A673 (cell line): ENCODE measurements around the gene ZNF565. TPM values are rescaled to one million over a fixed set of nuclear protein-coding genes. Genes with fewer than 3 reads are reported as not detected.
"Not testable (repeated sequence)": the region's sequence is repeated elsewhere in the genome, so short reads cannot be mapped to it uniquely, and the experiment has no call there.

Experiments
- BruUV-seq: library from RNA; stranded (reverse); fragments of 400-500 nt; replicated peaks from 2 replicates; lab custom pipeline; 2021; lab: Mats Ljungman, UMichigan
- CTCF ChIA-PET: fragments of 300-600 bp; sonication (Branson Sonifier 250); formaldehyde crosslinking; loops from one replicate; lab custom pipeline; 2022; ENCODE audit warnings: antibody characterized with exemption; lab: Charles Lee
- POLR2A ChIA-PET: fragments of 300-600 bp; sonication (Branson Sonifier 250); formaldehyde crosslinking; loops from one replicate; lab custom pipeline; 2022; ENCODE audit warnings: antibody characterized with exemption; ENCODE audit not compliant: low non-redundant PET; lab: Charles Lee
- DNase-seq: peaks from one replicate; pipeline ENCODE4 v3.0.0-alpha.2; 2015; ENCODE audit warnings: low spot score
- H3K27ac ChIP-seq: fragments of 200-600 bp; sonication (generic); 2 replicates; pipeline ENCODE4 v1.5.1; 2016; ENCODE audit warnings: mixed run types, low read depth, mild to moderate bottlenecking, mixed read lengths, antibody characterized with exemption, low read length; ENCODE audit not compliant: poor library complexity, severe bottlenecking
- H3K27me3 ChIP-seq: fragments of 200-600 bp; sonication (generic); replicated peaks from 2 replicates; pipeline ENCODE4 v1.6.1; 2017; ENCODE audit warnings: mixed run types, low read depth, mild to moderate bottlenecking, mixed read lengths, antibody characterized with exemption, low read length; ENCODE audit not compliant: insufficient read depth, poor library complexity
- H3K36me3 ChIP-seq: fragments of 200-600 bp; sonication (generic); 2 replicates; pipeline ENCODE4 v1.6.1; 2016; ENCODE audit warnings: mixed run types, mild to moderate bottlenecking, mixed read lengths, antibody characterized with exemption, low read length; ENCODE audit not compliant: insufficient read depth, poor library complexity, severe bottlenecking
- H3K4me1 ChIP-seq: fragments of 200-600 bp; sonication (generic); 2 replicates; pipeline ENCODE4 v1.6.1; 2017; ENCODE audit warnings: mixed run types, mild to moderate bottlenecking, mixed read lengths, antibody characterized with exemption, low read length; ENCODE audit not compliant: insufficient read depth, poor library complexity, severe bottlenecking
- H3K4me3 ChIP-seq: fragments of 200-600 bp; sonication (generic); 2 replicates; pipeline ENCODE4 v1.5.1; 2016; ENCODE audit warnings: low read depth, mixed run types, mild to moderate bottlenecking, mixed read lengths, low read length; ENCODE audit not compliant: poor library complexity, severe bottlenecking
- H3K9me3 ChIP-seq: fragments of 200-600 bp; sonication (generic); 2 replicates; pipeline ENCODE4 v1.6.1; 2016; ENCODE audit warnings: mixed run types, low read depth, mild to moderate bottlenecking, mixed read lengths, antibody characterized with exemption, low read length; ENCODE audit not compliant: poor library complexity, severe bottlenecking
- EZH2 ChIP-seq: fragments of 200-600 bp; sonication (generic); IDR thresholded peaks from 2 replicates; pipeline ENCODE4 v1.6.1; 2017; ENCODE audit warnings: borderline replicate concordance, low read depth, mild to moderate bottlenecking, mixed read lengths, antibody characterized with exemption, low read length; ENCODE audit not compliant: poor library complexity, severe bottlenecking
- intact Hi-C: fragments of 100-400 bp; cut with micrococcal nuclease; formaldehyde crosslinking; loops from one replicate; pipeline ENCODE4 v1.10.0; 2022; ENCODE audit not compliant: unreplicated experiment
- total RNA-seq: library from RNA; stranded (reverse); gene quantifications from 2 replicates; pipeline ENCODE4 v1.2.3, GENCODE V29; 2021
- TF ChIP-seq, protein P1 (sequence below): fragments of 300-800, 200-600 bp; sonication (generic); conservative IDR thresholded peaks from 2 replicates; pipeline ENCODE4 v1.5.1; 2017; ENCODE audit warnings: low read depth, mild to moderate bottlenecking, antibody characterized with exemption, low read length, moderate library complexity, mixed read lengths

ZNF565 gene
- total RNA-seq, 1 experiment from 2014 or later, result 7.2 TPM

DNA sequence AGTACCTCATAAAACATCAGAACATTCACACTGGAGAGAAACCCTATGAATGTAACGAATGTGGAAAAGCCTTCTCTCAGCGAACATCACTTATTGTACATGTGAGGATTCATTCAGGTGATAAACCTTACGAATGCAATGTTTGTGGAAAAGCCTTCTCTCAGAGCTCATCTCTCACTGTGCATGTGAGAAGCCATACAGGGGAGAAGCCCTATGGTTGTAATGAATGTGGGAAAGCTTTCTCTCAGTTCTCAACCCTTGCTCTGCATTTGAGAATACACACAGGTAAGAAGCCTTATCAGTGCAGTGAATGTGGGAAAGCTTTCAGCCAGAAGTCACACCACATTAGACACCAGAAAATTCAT is 22.5 kb upstream of the ZNF565 start:
- Histone ChIP-seq H3K36me3 (peaks cover 77% of the 10 kb centered on the region), H3K27ac (no peak overlapping the region), H3K4me3 (no peak overlapping the region), H3K4me1 (peaks cover 7% of the 10 kb centered on the region), H3K9me3 (peaks cover 49% of the 10 kb centered on the region), H3K27me3 (no peaks in the 10 kb centered on the region)
- ChIA-PET POLR2A (no interaction called here), CTCF (no interaction called here)
- DNase-seq, result no peak
- intact Hi-C loops, result no loop called here
- TF ChIP-seq, protein P1, sequence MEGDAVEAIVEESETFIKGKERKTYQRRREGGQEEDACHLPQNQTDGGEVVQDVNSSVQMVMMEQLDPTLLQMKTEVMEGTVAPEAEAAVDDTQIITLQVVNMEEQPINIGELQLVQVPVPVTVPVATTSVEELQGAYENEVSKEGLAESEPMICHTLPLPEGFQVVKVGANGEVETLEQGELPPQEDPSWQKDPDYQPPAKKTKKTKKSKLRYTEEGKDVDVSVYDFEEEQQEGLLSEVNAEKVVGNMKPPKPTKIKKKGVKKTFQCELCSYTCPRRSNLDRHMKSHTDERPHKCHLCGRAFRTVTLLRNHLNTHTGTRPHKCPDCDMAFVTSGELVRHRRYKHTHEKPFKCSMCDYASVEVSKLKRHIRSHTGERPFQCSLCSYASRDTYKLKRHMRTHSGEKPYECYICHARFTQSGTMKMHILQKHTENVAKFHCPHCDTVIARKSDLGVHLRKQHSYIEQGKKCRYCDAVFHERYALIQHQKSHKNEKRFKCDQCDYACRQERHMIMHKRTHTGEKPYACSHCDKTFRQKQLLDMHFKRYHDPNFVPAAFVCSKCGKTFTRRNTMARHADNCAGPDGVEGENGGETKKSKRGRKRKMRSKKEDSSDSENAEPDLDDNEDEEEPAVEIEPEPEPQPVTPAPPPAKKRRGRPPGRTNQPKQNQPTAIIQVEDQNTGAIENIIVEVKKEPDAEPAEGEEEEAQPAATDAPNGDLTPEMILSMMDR, result no peak
- no peak for TF ChIP-seq EZH2
- BruUV-seq, result no TSS peak

DNA sequence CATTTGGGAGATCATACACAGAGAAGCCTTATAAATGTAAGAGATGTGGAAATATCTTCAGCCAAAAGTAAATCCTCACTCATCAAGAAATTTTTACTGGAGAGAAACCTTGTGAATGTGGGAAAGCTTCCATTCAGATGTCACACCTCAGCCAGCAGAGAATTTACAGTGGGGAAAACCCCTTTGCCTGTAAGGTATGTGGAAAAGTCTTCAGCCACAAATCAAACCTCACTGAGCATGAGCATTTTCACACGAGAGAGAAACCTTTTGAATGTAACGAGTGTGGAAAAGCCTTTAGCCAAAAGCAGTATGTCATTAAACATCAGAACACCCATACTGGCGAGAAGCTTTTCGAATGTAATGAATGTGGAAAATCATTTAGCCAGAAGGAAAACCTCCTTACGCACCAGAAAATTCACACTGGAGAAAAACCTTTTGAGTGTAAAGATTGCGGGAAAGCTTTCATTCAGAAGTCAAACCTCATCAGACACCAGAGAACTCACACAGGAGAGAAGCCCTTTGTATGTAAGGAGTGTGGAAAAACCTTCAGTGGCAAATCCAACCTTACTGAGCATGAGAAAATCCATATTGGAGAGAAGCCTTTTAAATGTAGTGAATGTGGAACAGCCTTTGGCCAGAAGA is 22.0 kb upstream of the ZNF565 start:
- H3K4me3 ChIP-seq, result no peak overlapping the region
- H3K36me3 ChIP-seq, result peaks cover 82% of the 10 kb centered on the region
- H3K27ac ChIP-seq, result no peak overlapping the region
- no peaks in the 10 kb centered on the region for H3K27me3 ChIP-seq
- no peak for TF ChIP-seq EZH2
- TF ChIP-seq, protein P1, result no peak
- CTCF ChIA-PET, result no interaction called here
- H3K4me1 ChIP-seq, result peaks cover 7% of the 10 kb centered on the region
- DNase-seq, result no peak
- peaks cover 49% of the 10 kb centered on the region for H3K9me3 ChIP-seq
- POLR2A ChIA-PET, result no interaction called here
- no TSS peak for BruUV-seq
- intact Hi-C loops, result no loop called here

DNA sequence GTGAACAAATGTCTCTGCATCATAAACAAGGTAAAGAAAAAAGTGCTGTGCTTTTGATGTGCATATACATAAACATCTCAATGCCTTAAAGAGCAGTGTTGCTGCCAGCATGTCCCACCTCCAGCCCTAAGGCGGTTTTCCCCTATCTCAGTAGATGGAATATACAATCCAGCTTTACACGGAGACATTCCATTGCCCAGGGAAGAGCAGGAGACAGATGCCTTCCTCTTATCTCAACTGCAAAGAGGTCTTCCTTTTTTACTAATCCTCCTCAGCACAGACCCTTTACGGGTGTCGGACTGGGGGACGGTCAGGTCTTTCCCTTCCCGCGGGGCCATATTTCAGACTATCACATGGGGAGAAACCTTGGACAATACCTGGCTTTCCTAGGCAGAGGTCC is 19.2 kb upstream of the ZNF565 start:
- H3K4me3 ChIP-seq, BruUV-seq, H3K27me3 ChIP-seq, CTCF ChIA-PET, H3K27ac ChIP-seq, intact Hi-C loops, DNase-seq, POLR2A ChIA-PET, H3K4me1 ChIP-seq: not testable (repeated sequence)
- Histone ChIP-seq H3K9me3 (peaks cover 49% of the 10 kb centered on the region), H3K36me3 (peaks cover 96% of the 10 kb centered on the region)
